SU-DHL-6 (cell line): ENCODE data around the gene TRAF3IP1.

Source experiments
- H2AFZ ChIP-seq: fragments of 200-600 bp; sonication (generic); 2 replicates; pipeline ENCODE4 v1.6.1; 2014; ENCODE audit warnings: low read depth, mild to moderate bottlenecking, moderate library complexity, mixed read lengths, antibody characterized with exemption, low read length; ENCODE audit not compliant: severe bottlenecking
- H3F3A ChIP-seq: fragments of 200-600 bp; shearing (Covaris generic); 2 replicates; pipeline ENCODE4 v1.6.0; 2016; ENCODE audit warnings: antibody characterized with exemption, mild to moderate bottlenecking; ENCODE audit not compliant: insufficient read depth
- H3K27ac ChIP-seq: fragments of 200-600 bp; sonication (generic); 2 replicates; pipeline ENCODE4 v1.5.1; 2016; ENCODE audit warnings: low read depth, mild to moderate bottlenecking, low read length, moderate library complexity, mixed read lengths
- H3K27me3 ChIP-seq: fragments of 200-600 bp; sonication (generic), shearing (Covaris generic); 2 replicates; pipeline ENCODE4 v1.6.0; 2014; ENCODE audit warnings: mild to moderate bottlenecking, low read length
- H3K36me3 ChIP-seq: fragments of 200-600 bp; sonication (generic); 2 replicates; pipeline ENCODE4 v1.6.1; 2014; ENCODE audit warnings: mild to moderate bottlenecking, low read length, mixed read lengths
- H3K4me2 ChIP-seq: fragments of 300-600, 200-600 bp; shearing (Covaris generic), sonication (generic); 2 replicates; pipeline ENCODE4 v1.6.0; 2014; ENCODE audit warnings: low read length, low read depth, mild to moderate bottlenecking; ENCODE audit not compliant: poor library complexity, severe bottlenecking
- H3K4me3 ChIP-seq: fragments of 200-600 bp; sonication (generic); 2 replicates; pipeline ENCODE4 v1.5.1; 2014; ENCODE audit warnings: antibody characterized with exemption, low read length, mild to moderate bottlenecking, mixed read lengths; ENCODE audit not compliant: insufficient read depth, poor library complexity, severe bottlenecking
- H3K79me2 ChIP-seq: fragments of 200-600 bp; sonication (generic); 2 replicates; pipeline ENCODE4 v1.6.1; 2014; ENCODE audit warnings: mild to moderate bottlenecking, low read length, moderate library complexity; ENCODE audit not compliant: insufficient read depth
- H3K9ac ChIP-seq: fragments of 200-600 bp; sonication (generic); 2 replicates; pipeline ENCODE4 v1.7.0; 2014; ENCODE audit warnings: mild to moderate bottlenecking, low read length
- H3K9me2 ChIP-seq: fragments of 200-600 bp; sonication (generic); replicated peaks from 2 replicates; pipeline ENCODE4 v1.6.1; 2014; ENCODE audit warnings: low read length; ENCODE audit not compliant: insufficient read depth
- H3K9me3 ChIP-seq: fragments of 200-600 bp; sonication (generic); 2 replicates; pipeline ENCODE4 v1.6.1; 2014; ENCODE audit warnings: low read length, mixed read lengths; ENCODE audit not compliant: insufficient read depth
- H4K20me1 ChIP-seq: fragments of 200-600 bp; sonication (generic); 2 replicates; pipeline ENCODE4 v1.6.1; 2014; ENCODE audit warnings: low read depth, mild to moderate bottlenecking, antibody characterized with exemption, low read length, moderate library complexity, mixed read lengths
- EZH2phosphoT487 ChIP-seq: fragments of 200-600 bp; sonication (generic), shearing (Covaris generic); conservative IDR thresholded peaks from 2 replicates; pipeline ENCODE4 v1.6.1; 2018; ENCODE audit warnings: mild to moderate bottlenecking, antibody characterized with exemption, low read length, moderate library complexity, mixed read lengths
- TF ChIP-seq, protein P1 (sequence below): fragments of 200-600 bp; sonication (generic); IDR thresholded peaks from one replicate; pipeline ENCODE4 v1.5.1; 2017; ENCODE audit warnings: antibody characterized with exemption, mild to moderate bottlenecking, low read length, moderate library complexity; ENCODE audit not compliant: insufficient read depth, poor library complexity, severe bottlenecking

TRAF3IP1 gene

GRCh38 chr2:238379096-238379810 is 58.9 kb downstream of the TRAF3IP1 start:
- no peaks in the 10 kb centered on the region for H3K79me2 ChIP-seq
- H3K9ac ChIP-seq: no peak overlapping the region
- no peak overlapping the region for H3K4me3 ChIP-seq
- H3K27me3 ChIP-seq: no peaks in the 10 kb centered on the region
- no peaks in the 10 kb centered on the region for H3K9me2 ChIP-seq
- H3K9me3 ChIP-seq: no peaks in the 10 kb centered on the region
- H2AFZ ChIP-seq: no peak overlapping the region
- H3F3A ChIP-seq: no peaks in the 10 kb centered on the region
- H4K20me1 ChIP-seq: no peaks in the 10 kb centered on the region
- TF ChIP-seq, protein P1, sequence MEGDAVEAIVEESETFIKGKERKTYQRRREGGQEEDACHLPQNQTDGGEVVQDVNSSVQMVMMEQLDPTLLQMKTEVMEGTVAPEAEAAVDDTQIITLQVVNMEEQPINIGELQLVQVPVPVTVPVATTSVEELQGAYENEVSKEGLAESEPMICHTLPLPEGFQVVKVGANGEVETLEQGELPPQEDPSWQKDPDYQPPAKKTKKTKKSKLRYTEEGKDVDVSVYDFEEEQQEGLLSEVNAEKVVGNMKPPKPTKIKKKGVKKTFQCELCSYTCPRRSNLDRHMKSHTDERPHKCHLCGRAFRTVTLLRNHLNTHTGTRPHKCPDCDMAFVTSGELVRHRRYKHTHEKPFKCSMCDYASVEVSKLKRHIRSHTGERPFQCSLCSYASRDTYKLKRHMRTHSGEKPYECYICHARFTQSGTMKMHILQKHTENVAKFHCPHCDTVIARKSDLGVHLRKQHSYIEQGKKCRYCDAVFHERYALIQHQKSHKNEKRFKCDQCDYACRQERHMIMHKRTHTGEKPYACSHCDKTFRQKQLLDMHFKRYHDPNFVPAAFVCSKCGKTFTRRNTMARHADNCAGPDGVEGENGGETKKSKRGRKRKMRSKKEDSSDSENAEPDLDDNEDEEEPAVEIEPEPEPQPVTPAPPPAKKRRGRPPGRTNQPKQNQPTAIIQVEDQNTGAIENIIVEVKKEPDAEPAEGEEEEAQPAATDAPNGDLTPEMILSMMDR: no peak
- no peak for TF ChIP-seq EZH2phosphoT487
- H3K27ac ChIP-seq: no peak overlapping the region
- H3K36me3 ChIP-seq: no peaks in the 10 kb centered on the region
- H3K4me2 ChIP-seq: no peak overlapping the region

DNA sequence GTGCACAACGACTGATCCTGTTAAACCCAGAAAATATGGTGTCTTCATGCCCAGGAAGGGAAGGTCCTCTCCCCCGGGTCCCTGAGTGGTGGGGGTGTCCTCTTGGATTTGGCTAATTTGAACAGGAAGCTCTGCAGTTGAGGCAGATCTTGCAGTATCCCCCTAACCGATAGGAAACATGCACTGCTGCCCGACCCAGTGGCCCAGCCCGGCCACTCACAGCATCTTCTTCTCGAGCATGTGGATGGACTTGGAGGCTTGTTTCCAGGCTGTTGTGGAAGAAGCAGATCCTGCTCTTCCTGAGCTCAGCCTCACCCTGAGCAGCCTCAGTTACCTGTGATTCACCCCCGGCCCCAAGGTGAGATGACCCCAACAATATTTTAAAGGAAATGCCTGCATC is 60.0 kb downstream of the TRAF3IP1 start:
- Histone ChIP-seq H2AFZ (no peak overlapping the region), H3K9me3 (no peaks in the 10 kb centered on the region), H4K20me1 (no peaks in the 10 kb centered on the region), H3K79me2 (no peaks in the 10 kb centered on the region), H3K27ac (no peak overlapping the region), H3K4me2 (no peak overlapping the region), H3K4me3 (no peak overlapping the region), H3K27me3 (no peaks in the 10 kb centered on the region), H3K36me3 (no peaks in the 10 kb centered on the region), H3F3A (no peaks in the 10 kb centered on the region), H3K9me2 (no peaks in the 10 kb centered on the region), H3K9ac (no peak overlapping the region)
- TF ChIP-seq, protein P1: no peak
- no peak for TF ChIP-seq EZH2phosphoT487

GRCh38 chr2:238380785-238381184 is 60.5 kb downstream of the TRAF3IP1 start:
- Histone ChIP-seq H2AFZ (no peak overlapping the region), H3K9me3 (no peaks in the 10 kb centered on the region), H3K27ac (no peak overlapping the region), H3K9ac (no peak overlapping the region), H3K9me2 (no peaks in the 10 kb centered on the region), H3K4me3 (no peak overlapping the region), H3K27me3 (no peaks in the 10 kb centered on the region), H4K20me1 (no peaks in the 10 kb centered on the region), H3K4me2 (no peak overlapping the region), H3F3A (no peaks in the 10 kb centered on the region), H3K79me2 (no peaks in the 10 kb centered on the region), H3K36me3 (no peaks in the 10 kb centered on the region)
- TF ChIP-seq, protein P1: no peak
- no peak for TF ChIP-seq EZH2phosphoT487
